Stimulated activated effector memory CD8-positive, alpha-beta T cell treated with anti-CD3 and anti-CD28 coated beads, Interleukin-12 subunit alpha, Interleukin-12 subunit beta, amount 100 ng/mL, for 72 hours (primary cell): ENCODE results near the gene SNAPIN.

Experiments used
- ATAC-seq: fragments of 150-1000 bp; cut with Tn5 transposase; 2 replicates; pipeline ENCODE4 v1.10.0; 2021
- DNase-seq, 2 donors: peaks; one replicate each; pipeline ENCODE4 v3.0.0; 2021 to 2022; ENCODE audit warnings: low spot score in 2 of 2
- H3K27ac Mint-ChIP-seq: one replicate; pipeline ENCODE4 v1.8.0; 2022; ENCODE audit warnings: mild to moderate bottlenecking, mixed read lengths
- H3K36me3 Mint-ChIP-seq: one replicate; pipeline ENCODE4 v1.8.0; 2022; ENCODE audit warnings: mild to moderate bottlenecking, mixed read lengths
- H3K4me1 Mint-ChIP-seq: one replicate; pipeline ENCODE4 v1.8.0; 2022; ENCODE audit warnings: mixed read lengths
- H3K4me3 Mint-ChIP-seq: one replicate; pipeline ENCODE4 v1.8.0; 2022; ENCODE audit warnings: mild to moderate bottlenecking, mixed read lengths
- H3K9me3 Mint-ChIP-seq: one replicate; pipeline ENCODE4 v1.8.0; 2022; ENCODE audit warnings: mixed read lengths

SNAPIN gene

GRCh38 chr1:153616917-153617311 lies 41.6 kb upstream of the SNAPIN start:
- H3K4me3 Mint-ChIP-seq: no peak overlapping the region
- no peak for ATAC-seq

DNA sequence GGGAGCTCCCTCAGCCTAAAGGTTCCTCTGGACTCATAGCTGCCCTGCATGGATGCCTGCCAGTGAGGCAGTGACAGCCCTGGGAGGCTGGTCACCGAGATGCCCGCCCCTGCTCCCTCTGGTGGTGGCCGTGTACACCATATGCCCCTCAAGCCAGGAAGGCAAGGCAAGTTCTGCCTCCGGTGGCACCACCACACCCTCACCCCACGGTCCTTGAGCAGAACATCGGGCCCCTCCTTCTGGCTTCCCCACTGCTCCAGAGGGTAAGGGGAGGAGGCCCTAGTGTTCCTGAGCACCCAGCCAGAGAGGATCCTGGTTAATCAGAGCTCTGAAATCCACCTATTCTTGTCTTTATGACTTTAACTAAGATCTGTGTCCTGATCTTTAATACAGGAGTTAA lies 40.8 kb upstream of the SNAPIN start:
- ATAC-seq: peak; percentile 90
- no peaks in the 10 kb centered on the region for H3K4me1 Mint-ChIP-seq
- H3K36me3 Mint-ChIP-seq: no peaks in the 10 kb centered on the region
- H3K27ac Mint-ChIP-seq: peak overlapping the region; percentile 84
- H3K4me3 Mint-ChIP-seq: no peak overlapping the region
- peak; percentile 51 to 77 for DNase-seq
- no peaks in the 10 kb centered on the region for H3K9me3 Mint-ChIP-seq

More at GRCh38 chr1:153616917-153617311, 41.6 kb upstream of the SNAPIN start:
- peak overlapping the region; percentile 84 for H3K27ac Mint-ChIP-seq
- no peak for DNase-seq
- H3K36me3 Mint-ChIP-seq: no peaks in the 10 kb centered on the region
- no peaks in the 10 kb centered on the region for H3K4me1 Mint-ChIP-seq
- H3K9me3 Mint-ChIP-seq: no peaks in the 10 kb centered on the region

- DNase-seq (no peak), ATAC-seq (no peak)
- Mint-ChIP-seq H3K27ac (no peak overlapping the region), H3K4me3 (no peak overlapping the region), H3K36me3 (no peaks in the 10 kb centered on the region), H3K9me3 (no peaks in the 10 kb centered on the region), H3K4me1 (no peaks in the 10 kb centered on the region)
These were observed 39.3 kb upstream of the SNAPIN start for GRCh38 chr1:153619171-153619570.

DNA sequence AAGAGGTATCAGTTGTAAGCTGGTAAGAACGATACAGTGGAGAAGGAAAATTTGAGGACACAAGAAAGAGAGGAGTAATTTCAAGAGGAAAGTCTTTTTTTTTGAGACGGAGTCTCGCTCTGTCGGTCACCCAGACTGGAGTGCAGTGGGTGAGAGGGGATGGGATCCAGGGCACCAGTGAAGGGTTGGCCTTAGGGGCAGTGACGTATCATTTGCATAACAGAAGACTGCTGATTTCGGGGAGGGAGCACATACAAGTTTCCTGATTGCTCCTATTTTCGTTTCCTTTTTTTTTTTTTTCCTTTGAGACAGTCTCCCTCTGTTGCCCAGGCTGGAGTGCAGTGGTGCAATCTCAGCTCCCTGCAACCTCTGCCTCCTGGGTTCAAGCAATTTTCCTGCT lies 35.4 kb upstream of the SNAPIN start:
- Mint-ChIP-seq H3K4me3 (no peak overlapping the region), H3K27ac (no peak overlapping the region), H3K36me3 (no peaks in the 10 kb centered on the region), H3K9me3 (no peaks in the 10 kb centered on the region), H3K4me1 (peaks cover 6% of the 10 kb centered on the region)
- DNase-seq: no peak
- ATAC-seq: no peak

DNA sequence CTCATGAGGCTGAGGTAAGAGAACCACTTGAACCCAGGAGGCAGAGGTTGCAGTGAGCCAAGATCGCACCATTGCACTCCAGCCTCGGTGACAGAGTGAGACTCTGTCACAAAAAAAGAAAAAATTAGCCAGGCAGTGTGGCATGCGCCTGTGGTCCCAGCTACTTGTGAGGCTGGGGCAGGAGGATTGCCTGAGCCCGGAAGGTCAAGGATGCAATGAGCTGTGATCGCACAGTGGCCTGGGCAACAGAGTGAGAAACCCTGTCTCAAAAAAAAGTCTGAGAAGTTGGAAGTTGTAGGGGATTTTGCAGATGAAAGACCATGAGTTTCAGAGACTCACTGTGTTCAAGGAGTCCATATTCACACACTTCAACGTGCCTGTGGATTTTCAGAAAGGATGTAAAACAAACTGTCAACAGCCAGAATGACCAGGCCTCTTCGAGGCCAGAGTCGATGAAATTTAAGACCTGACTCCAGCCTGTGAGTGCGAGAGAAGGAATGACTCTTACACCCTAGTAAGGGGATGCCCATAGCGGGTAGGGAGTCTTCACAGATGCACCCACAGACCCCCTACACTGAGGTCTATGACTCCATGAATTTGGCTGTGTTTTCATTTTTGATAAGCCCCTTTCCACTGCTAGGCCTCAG lies 33.4 kb upstream of the SNAPIN start:
- DNase-seq (no peak), ATAC-seq (no peak)
- Mint-ChIP-seq H3K4me3 (no peak overlapping the region), H3K36me3 (no peaks in the 10 kb centered on the region), H3K9me3 (no peaks in the 10 kb centered on the region), H3K4me1 (peaks cover 6% of the 10 kb centered on the region), H3K27ac (no peak overlapping the region)

DNA sequence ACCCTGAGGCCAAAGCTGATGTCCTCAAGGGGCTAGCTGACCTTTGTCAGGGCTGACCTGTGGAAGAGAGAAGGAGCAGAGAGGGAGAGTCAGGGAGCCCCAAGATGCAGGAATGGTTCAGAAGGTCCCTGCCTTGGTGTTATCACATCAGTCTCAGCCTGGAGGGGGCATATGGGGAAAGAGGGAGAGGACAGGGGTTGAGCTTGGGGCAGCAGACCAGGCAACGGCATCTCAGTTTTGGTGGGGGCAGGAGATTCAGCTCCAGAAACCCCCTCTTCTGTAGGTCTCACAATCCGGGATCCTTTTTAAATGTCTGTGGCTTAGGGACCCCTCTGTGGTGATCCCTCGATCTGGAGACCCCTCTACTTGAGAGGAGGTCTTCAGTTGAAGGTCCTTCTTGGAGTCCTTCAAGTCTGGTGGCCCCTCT lies 32.0 kb upstream of the SNAPIN start:
- H3K27ac Mint-ChIP-seq: no peak overlapping the region
- no peak for DNase-seq

GRCh38 chr1:153626904-153627714 lies 31.4 kb upstream of the SNAPIN start, which contains the start of gene S100A13:
Gene S100A13 (minus strand): TSS chr1:153627505. CDS start chr1:153626472, 1,033 bp downstream.
- H3K9me3 Mint-ChIP-seq: no peaks in the 10 kb centered on the region
- H3K4me3 Mint-ChIP-seq: no peak within 1 kb of the TSS
- H3K27ac Mint-ChIP-seq: no peak within 1 kb of the TSS
- no peak for DNase-seq
- no peaks in the 10 kb centered on the region for H3K36me3 Mint-ChIP-seq
- ATAC-seq: no peak
- peaks cover 13% of the 10 kb centered on the region for H3K4me1 Mint-ChIP-seq

More for the DNA sequence above, 32.0 kb upstream of the SNAPIN start:
- H3K4me3 Mint-ChIP-seq: no peak overlapping the region
- H3K36me3 Mint-ChIP-seq: no peaks in the 10 kb centered on the region
- ATAC-seq: no peak
- H3K4me1 Mint-ChIP-seq: peaks cover 8% of the 10 kb centered on the region
- no peaks in the 10 kb centered on the region for H3K9me3 Mint-ChIP-seq

GRCh38 chr1:153627715-153628626 lies 30.5 kb upstream of the SNAPIN start, which contains the start of gene S100A1:
Gene S100A1 (plus strand): TSS chr1:153628434. CDS start chr1:153630522, 2,088 bp downstream.
- Mint-ChIP-seq H3K4me3 (no peak within 1 kb of the TSS), H3K9me3 (no peaks in the 10 kb centered on the region), H3K36me3 (no peaks in the 10 kb centered on the region), H3K4me1 (peaks cover 20% of the 10 kb centered on the region), H3K27ac (peak within 1 kb of the TSS; percentile 56)
- no peak for ATAC-seq
- no peak for DNase-seq

GRCh38 chr1:153628638-153629342 lies 29.7 kb upstream of the SNAPIN start:
- DNase-seq (no peak), ATAC-seq (no peak)
- peaks cover 2% of the 10 kb centered on the region for H3K36me3 Mint-ChIP-seq
- peaks cover 28% of the 10 kb centered on the region for H3K4me1 Mint-ChIP-seq
- no peaks in the 10 kb centered on the region for H3K9me3 Mint-ChIP-seq
- no peak overlapping the region for H3K4me3 Mint-ChIP-seq
- peak overlapping the region; percentile 56 for H3K27ac Mint-ChIP-seq

DNA sequence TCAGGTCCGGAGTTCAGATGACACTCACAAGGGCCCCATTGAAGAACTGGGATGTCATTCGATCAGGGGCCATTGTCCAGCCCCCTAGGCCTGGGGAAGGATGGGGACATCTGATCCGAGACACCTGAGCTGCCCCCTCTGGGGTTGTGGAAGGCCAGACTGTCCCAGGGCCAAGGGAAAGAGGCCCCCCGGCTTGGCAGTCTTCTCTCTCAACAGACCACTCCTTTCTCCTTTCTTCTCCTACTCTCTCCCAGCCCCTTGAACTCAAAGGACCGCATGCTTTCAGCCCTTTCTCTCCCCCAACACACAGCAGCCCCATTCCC lies 29.2 kb upstream of the SNAPIN start:
- DNase-seq (no peak), ATAC-seq (no peak)
- Mint-ChIP-seq H3K4me1 (peaks cover 30% of the 10 kb centered on the region), H3K9me3 (no peaks in the 10 kb centered on the region), H3K36me3 (peaks cover 7% of the 10 kb centered on the region), H3K4me3 (no peak overlapping the region), H3K27ac (peak overlapping the region; percentile 56)

DNA sequence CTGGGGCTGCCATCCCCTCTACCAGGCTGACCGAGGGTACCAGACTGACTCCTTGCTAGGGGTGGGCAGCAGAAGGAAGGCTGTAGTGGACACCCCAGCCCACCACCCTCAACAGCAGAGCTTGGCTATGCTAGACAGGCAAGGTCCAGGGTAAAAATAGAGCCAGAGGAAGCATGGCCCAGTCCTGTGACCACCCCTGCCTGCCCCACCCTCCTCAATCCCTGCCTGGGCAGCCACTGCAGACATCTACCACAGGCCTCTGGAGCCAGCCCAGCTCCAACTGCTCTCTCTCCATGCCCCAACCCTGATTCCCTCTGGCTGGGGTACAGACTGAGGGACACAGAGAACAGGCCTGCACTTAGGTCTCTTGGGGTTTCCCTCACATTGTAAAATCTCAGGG lies 28.5 kb upstream of the SNAPIN start:
- H3K27ac Mint-ChIP-seq: peak overlapping the region; percentile 26
- H3K4me1 Mint-ChIP-seq: peaks cover 30% of the 10 kb centered on the region
- H3K4me3 Mint-ChIP-seq: no peak overlapping the region
- H3K9me3 Mint-ChIP-seq: no peaks in the 10 kb centered on the region
- DNase-seq (no peak), ATAC-seq (no peak)
- peaks cover 14% of the 10 kb centered on the region for H3K36me3 Mint-ChIP-seq

GRCh38 chr1:153630384-153630783 lies 28.1 kb upstream of the SNAPIN start:
- no peak overlapping the region for H3K4me3 Mint-ChIP-seq
- no peaks in the 10 kb centered on the region for H3K9me3 Mint-ChIP-seq
- no peak for ATAC-seq
- peaks cover 30% of the 10 kb centered on the region for H3K4me1 Mint-ChIP-seq
- DNase-seq: no peak
- H3K27ac Mint-ChIP-seq: peak overlapping the region; percentile 26
- peaks cover 18% of the 10 kb centered on the region for H3K36me3 Mint-ChIP-seq

GRCh38 chr1:153631047-153632022 lies 27.2 kb upstream of the SNAPIN start:
- no peak for DNase-seq
- peaks cover 30% of the 10 kb centered on the region for H3K4me1 Mint-ChIP-seq
- peaks cover 28% of the 10 kb centered on the region for H3K36me3 Mint-ChIP-seq
- H3K9me3 Mint-ChIP-seq: no peaks in the 10 kb centered on the region
- peak overlapping the region; percentile 26 for H3K27ac Mint-ChIP-seq
- H3K4me3 Mint-ChIP-seq: no peak overlapping the region
- no peak for ATAC-seq
